GM19035 (cell line): ENCODE measurements around the gene NCBP2L.

Source experiments
- ATAC-seq: cut with Tn5 transposase; IDR thresholded peaks from one replicate; pipeline ENCODE4 v1.9.1; 2021; ENCODE audit not compliant: unreplicated experiment

NCBP2L gene

DNA sequence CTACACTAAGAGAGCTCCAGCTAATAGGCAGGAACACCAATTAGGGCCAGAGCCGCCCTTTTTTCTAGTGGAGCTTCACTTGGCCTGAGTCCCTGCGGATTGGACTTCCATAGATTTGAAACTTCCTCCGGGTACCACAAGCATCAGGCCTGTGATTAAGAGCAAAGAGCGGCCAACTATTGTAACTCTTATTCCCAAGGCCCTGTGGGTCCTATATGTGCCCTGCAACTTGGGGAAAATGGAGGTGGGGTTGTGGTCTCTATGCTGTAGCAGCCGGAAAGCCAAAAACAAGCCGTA is at the start of gene NCBP2L:
NCBP2L (plus strand) TSS at position 198 of the 297 bp plus-strand sequence. CDS start 16,488 bp downstream, outside the sequence.
- ATAC-seq, result no peak

DNA sequence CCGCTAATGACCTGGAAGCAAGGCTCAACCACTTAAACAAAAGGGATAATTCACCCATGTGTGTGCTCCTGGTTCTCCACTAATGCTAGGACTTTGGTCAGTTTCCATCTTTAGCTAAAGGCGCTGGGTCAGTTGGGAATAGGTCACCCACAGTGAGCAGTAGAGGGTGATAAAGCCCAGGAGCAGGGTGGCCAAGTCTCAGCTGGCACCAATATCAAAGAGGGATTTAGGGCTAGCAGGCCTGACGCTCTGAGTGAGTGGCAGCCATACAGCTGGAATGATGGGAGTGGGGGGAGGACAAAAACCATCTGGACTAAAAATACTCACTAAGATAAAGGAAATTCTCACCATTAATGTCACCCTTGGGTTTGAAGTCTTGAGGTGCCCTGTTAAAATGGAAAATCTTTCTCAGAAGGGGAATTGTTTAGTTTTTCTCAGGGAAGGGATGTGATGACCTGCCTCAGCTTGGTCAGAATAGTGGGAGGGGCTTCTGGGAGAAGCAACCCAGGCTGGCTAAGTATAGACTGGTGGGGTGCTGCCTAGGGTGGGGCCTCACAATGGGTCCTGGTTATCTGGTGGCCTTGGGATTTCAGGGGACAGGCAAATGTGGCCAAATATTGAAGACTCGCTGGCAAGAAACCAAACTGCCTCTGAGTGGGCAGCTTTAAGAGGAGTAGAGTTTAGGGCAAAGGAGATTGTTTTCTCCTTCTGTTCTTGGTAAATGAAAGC is 49.0 kb upstream of the NCBP2L start:
- no peak for ATAC-seq

GRCh38 chrX:107729558-107730297 is 47.8 kb upstream of the NCBP2L start:
- ATAC-seq, result peak; percentile 89

DNA sequence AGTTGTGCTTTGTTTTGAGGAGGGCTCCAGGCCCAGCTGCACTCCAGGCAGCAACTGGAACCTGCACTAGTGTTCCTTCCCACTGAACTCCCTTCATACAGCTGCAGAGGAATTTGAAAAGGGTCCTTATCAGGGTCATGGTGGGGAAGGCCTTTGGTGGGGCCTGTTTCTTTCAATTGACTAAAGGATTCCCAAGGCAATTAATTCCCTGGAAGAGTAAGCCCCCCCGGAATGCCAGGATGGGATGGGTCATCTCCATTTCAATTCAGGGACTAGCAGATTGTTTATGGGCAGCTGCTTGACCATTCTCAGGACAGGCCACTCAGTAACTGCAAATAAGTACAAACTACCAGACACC is 47.3 kb upstream of the NCBP2L start:
- ATAC-seq, result no peak

GRCh38 chrX:107730991-107731766 is 46.4 kb upstream of the NCBP2L start:
- ATAC-seq, result no peak

- no peak for ATAC-seq
Observed at GRCh38 chrX:107731831-107732502, 45.6 kb upstream of the NCBP2L start.

- no peak for ATAC-seq
Observed at GRCh38 chrX:107733686-107734085, 43.8 kb upstream of the NCBP2L start.

- no peak for ATAC-seq
Observed at GRCh38 chrX:107734646-107735045, 42.9 kb upstream of the NCBP2L start.

DNA sequence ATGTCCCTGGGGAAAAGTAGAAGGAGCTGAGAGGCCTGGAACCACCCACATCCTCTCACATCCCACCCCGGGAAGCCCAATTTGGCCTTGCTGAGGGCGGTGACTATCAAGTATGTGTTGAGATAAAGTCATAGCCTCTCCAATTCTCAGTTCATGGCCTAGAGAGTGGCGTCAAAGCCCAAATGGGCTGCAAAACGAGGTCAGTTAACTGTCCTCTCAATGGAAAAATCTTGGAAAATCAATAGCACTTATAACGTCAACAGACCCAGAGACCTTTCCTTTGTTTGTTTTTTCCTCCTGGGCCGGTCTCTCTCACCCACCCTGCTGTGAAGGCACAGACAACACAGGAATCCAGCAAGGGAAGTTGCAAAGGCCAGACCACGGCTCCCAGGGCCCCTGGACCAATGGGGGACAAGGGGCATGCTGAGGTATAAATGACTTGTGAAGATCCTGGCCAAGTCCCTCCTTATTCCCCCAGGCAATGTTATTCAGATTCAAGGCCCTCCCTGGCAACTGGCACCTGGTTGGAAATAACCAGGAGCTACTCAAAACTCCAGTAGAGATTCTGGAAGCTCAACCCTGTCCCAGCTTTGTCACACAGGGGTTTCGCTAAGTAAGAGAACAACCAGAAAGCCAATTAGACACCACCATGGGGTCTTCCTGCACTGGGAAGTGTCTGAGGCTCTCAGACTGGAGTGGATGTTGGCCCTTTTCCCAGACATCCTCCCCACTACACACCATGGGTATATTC is 40.6 kb upstream of the NCBP2L start:
- no peak for ATAC-seq

DNA sequence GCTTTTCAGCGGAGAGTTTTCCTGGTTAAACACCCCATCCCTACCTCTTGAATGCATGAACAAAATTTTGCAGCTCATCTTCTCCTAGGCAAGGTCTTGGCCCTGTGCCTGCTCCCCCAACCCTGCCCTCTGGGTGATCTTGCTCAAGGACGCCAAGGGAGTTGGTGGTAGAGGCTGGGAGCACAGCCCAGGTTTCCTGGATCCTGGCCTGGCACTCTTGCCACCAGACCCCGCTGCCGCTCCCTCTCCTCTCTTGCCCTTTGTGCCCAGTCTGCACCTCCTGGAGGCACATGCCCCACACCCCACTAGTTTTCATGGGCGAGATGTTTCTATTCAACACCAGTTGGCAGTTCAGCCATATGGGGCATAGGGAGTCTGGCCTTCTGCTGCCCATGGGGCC is 39.3 kb upstream of the NCBP2L start:
- no peak for ATAC-seq

DNA sequence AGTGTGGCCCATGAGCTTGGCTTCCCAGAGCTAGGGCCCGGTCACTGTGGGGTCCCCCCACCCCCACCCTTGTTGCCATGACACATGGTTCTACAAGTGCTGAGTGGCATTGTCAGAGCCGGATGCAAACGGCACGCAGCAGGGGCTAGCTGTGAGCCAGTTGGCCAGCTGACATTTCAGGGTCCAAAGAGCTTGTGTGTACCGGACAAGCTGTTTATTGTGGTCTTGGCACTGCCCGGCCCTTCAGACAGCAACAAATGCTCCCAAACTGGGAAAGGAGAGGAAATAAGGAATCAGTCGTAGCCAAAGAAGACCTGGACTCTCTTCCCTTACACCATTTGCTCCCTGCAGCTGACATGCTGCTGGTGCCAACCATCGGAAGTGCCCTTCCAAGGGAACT is 38.8 kb upstream of the NCBP2L start:
- ATAC-seq, result no peak

GRCh38 chrX:107739541-107739940 is 38.0 kb upstream of the NCBP2L start:
- ATAC-seq, result no peak

DNA sequence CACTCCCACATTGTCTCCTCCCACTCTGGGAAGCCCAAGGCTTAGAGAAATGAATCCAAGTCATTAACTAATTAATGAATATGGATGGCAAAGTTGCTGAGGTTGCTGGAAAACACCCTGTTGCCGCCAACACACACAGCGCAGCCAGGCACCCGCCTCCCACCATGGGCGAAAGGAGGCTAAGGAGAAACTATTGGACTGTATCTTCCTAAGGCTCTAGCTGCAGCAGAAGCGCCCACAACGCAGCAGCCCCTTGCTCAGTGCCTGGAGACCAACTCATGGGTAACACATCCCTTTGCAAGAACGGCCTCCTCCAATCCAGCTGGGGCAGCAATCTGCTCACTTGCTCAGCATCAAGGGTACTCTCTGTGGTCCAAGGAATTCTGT is 36.1 kb upstream of the NCBP2L start:
- peak; percentile 5 for ATAC-seq

DNA sequence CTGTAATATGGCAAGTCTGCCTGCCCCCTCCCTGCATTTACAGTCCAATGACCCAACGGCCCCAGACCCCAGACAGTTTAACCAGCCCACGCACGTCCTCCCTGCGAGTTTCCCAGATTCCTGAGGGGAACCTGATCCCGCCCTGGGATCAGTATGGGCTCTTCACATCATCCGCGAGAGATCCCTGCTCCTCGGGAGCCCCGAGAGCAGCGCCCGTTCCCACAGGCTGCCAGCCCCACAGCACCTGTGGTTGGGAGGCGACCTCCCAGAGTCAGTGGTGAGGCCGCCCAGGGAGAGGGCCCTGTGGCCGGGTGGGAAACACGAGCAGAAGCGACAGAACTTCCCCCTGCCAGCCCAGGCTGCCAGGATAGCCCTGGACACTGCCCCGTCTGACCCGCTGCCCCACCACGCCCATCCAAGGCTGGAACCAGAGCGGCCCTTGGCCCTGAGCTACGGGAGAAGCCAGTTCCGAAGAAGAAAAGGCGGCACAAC is 34.8 kb upstream of the NCBP2L start:
- no peak for ATAC-seq

DNA sequence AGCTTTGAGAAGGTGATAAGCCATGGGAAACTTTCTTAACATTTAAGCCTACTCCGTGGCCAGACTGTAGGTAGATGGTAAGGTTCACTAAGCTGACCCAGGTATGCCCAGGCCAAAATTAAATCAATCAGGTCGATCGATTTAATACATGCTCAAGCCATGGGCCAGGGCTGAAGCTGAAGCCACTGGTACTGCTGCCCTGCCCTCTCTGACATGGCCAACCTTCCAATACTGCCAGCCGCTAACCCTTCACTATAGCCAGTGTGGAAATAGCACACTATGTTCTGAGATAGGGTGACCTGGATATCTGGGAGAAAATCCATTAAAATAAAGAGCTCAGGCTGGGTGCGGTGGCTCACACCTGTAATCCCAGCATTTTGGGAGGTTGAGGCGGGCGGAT is 33.5 kb upstream of the NCBP2L start:
- no peak for ATAC-seq

DNA sequence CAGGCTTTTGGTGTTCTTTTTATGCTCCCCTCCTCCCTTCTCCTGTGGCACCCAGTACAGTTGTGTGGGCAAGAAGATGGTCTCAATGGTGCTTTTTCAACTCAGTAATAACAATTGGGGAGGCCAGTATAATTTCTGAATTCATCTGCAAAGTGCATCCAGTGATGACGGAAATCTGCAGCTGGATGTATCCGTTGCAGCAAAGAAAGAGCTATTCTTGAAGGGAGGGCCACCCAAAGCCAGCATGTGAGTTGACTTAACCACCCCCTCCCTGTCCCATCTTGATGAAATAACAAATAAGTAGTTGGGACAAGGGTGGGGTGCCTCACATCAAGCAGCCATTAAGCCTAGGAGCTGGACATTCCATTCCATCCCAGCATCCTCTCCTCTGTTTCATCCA is 32.7 kb upstream of the NCBP2L start:
- no peak for ATAC-seq

- no peak for ATAC-seq
Observed at GRCh38 chrX:107747596-107748161, 29.9 kb upstream of the NCBP2L start.

DNA sequence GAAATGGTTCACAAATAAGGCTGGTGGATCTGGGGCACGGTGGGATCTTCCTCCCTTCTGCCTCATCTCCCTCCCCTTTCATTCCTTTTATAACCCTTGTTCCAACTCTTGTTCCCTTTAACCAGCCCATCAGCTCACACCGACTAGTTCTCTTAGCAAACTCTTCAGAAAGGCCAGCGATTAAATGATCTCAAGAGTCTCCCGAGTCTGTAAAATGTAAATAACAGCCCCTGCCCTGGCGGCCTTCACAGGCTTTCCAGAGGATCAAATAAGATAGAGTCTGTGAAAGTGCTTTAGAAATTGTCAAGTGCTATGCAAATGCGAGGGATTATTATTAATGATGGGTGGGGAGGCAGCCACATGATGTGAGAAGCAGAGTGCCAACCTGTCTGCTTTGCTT is 29.0 kb upstream of the NCBP2L start:
- no peak for ATAC-seq

- no peak for ATAC-seq
Observed at GRCh38 chrX:107750263-107750662, 27.3 kb upstream of the NCBP2L start.

DNA sequence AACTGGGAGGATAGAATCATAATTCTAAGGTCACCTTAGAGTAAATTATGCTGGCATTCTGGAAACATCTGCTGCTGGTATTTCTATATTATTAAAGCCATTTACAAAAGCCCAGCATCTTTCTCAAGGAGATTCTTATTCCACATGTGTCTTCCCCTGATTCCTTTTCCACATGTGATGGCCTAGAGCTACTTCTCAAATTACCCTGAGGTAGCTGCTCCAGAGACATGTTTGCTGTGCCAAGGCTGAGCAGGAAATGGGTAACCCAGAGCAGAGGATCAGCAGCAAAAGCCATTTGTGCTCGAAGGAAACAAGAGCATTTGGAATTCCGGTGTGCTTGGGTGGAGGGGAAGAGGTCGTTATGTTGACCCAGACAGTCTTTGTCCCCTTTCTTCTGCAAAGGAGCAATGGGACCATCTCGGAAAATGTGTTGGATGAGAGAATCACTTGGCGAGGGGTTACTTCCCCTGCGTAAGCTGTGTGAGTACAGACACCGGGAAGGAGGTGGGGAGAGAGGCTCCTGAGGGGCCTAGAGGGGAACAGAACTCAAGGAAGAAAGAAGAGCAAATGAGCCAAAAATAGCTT is 26.6 kb upstream of the NCBP2L start:
- no peak for ATAC-seq
